Measurements from ENCODE around the gene GDAP1L1.
"Not testable (repeated sequence)": the region's sequence is repeated elsewhere in the genome, so short reads cannot be mapped to it uniquely, and the experiment has no call there.

Gene GDAP1L1

GRCh38 chr20:44218446-44218845 lies 28.7 kb upstream of the GDAP1L1 start:
- DNase-seq (ENCODE audit: low read depth, low spot score) = peak; percentile 56
- peak overlapping the region; percentile 35; the same call in 1 of the 2 replicates for H3K4me3 ChIP-seq (ENCODE audit: low read length)

- DNase-seq (ENCODE audit: low read depth, low spot score) = peak; percentile 17
Measured at GRCh38 chr20:44219170-44219730, 27.9 kb upstream of the GDAP1L1 start.

GRCh38 chr20:44219791-44220190 lies 27.3 kb upstream of the GDAP1L1 start:
- DNase-seq (ENCODE audit: low read depth, low spot score) = no peak
- H3K4me3 ChIP-seq (ENCODE audit: low read length) = no peak overlapping the region

More at GRCh38 chr20:44219170-44219730, 27.9 kb upstream of the GDAP1L1 start:
- no peak overlapping the region for H3K4me3 ChIP-seq (ENCODE audit: low read length)

GRCh38 chr20:44221368-44221954 lies 25.6 kb upstream of the GDAP1L1 start:
- H3K4me3 ChIP-seq (ENCODE audit: low read length) = no peak overlapping the region
- DNase-seq (ENCODE audit: low read depth, low spot score) = no peak

GRCh38 chr20:44222027-44222426 lies 25.1 kb upstream of the GDAP1L1 start:
- H3K4me3 ChIP-seq (ENCODE audit: low read length) = no peak overlapping the region
- DNase-seq (ENCODE audit: low read depth, low spot score) = no peak

GRCh38 chr20:44222633-44223368 lies 24.3 kb upstream of the GDAP1L1 start:
- no peak overlapping the region for H3K4me3 ChIP-seq (ENCODE audit: low read length)
- DNase-seq (ENCODE audit: low read depth, low spot score) = no peak

GRCh38 chr20:44223721-44224120 lies 23.4 kb upstream of the GDAP1L1 start:
- H3K4me3 ChIP-seq (ENCODE audit: low read length) = no peak overlapping the region

GRCh38 chr20:44224637-44225036 lies 22.5 kb upstream of the GDAP1L1 start:
- no peak overlapping the region for H3K4me3 ChIP-seq (ENCODE audit: low read length)
- DNase-seq (ENCODE audit: low read depth, low spot score) = no peak

More at GRCh38 chr20:44223721-44224120, 23.4 kb upstream of the GDAP1L1 start:
- no peak for DNase-seq (ENCODE audit: low read depth, low spot score)

- no peak for DNase-seq (ENCODE audit: low read depth, low spot score)
- no peak overlapping the region for H3K4me3 ChIP-seq (ENCODE audit: low read length)
Measured at GRCh38 chr20:44228465-44229258, 18.4 kb upstream of the GDAP1L1 start.

- H3K4me3 ChIP-seq (ENCODE audit: low read length) = no peak overlapping the region
- no peak for DNase-seq (ENCODE audit: low read depth, low spot score)
Measured at GRCh38 chr20:44231193-44231592, 15.9 kb upstream of the GDAP1L1 start.

GRCh38 chr20:44231713-44232468 lies 15.2 kb upstream of the GDAP1L1 start:
- DNase-seq (ENCODE audit: low read depth, low spot score) = no peak
- no peak overlapping the region for H3K4me3 ChIP-seq (ENCODE audit: low read length)

- not testable (repeated sequence) for DNase-seq (ENCODE audit: low read depth, low spot score); H3K4me3 ChIP-seq (ENCODE audit: low read length)
Measured at GRCh38 chr20:44232469-44232856, 14.6 kb upstream of the GDAP1L1 start.

GRCh38 chr20:44233436-44234016 lies 13.6 kb upstream of the GDAP1L1 start:
- H3K4me3 ChIP-seq (ENCODE audit: low read length) = no peak overlapping the region

GRCh38 chr20:44234566-44235317 lies 12.4 kb upstream of the GDAP1L1 start:
- DNase-seq (ENCODE audit: low read depth, low spot score) = no peak
- H3K4me3 ChIP-seq (ENCODE audit: low read length) = no peak overlapping the region

More at GRCh38 chr20:44233436-44234016, 13.6 kb upstream of the GDAP1L1 start:
- no peak for DNase-seq (ENCODE audit: low read depth, low spot score)

- no peak overlapping the region for H3K4me3 ChIP-seq (ENCODE audit: low read length)
- no peak for DNase-seq (ENCODE audit: low read depth, low spot score)
Measured at GRCh38 chr20:44235702-44236101, 11.4 kb upstream of the GDAP1L1 start.

- DNase-seq (ENCODE audit: low read depth, low spot score); H3K4me3 ChIP-seq (ENCODE audit: low read length): not testable (repeated sequence)
Measured at GRCh38 chr20:44236840-44237239, 10.3 kb upstream of the GDAP1L1 start.

- no peak overlapping the region for H3K4me3 ChIP-seq (ENCODE audit: low read length)
- DNase-seq (ENCODE audit: low read depth, low spot score) = no peak
Measured at GRCh38 chr20:44241796-44242195, 5.3 kb upstream of the GDAP1L1 start.

GRCh38 chr20:44245977-44246376 lies 1.1 kb upstream of the GDAP1L1 start:
- DNase-seq (ENCODE audit: low read depth, low spot score) = no peak
- no peak overlapping the region for H3K4me3 ChIP-seq (ENCODE audit: low read length)
